MCF 10A (cell line): ENCODE results near the gene TUBA1C. TPM values are rescaled to one million over a fixed set of nuclear protein-coding genes. Genes with fewer than 3 reads are reported as not detected.
"Not testable (repeated sequence)": the region's sequence is repeated elsewhere in the genome, so short reads cannot be mapped to it uniquely, and the experiment has no call there.

ENCODE experiments used
- BruUV-seq: library from RNA; stranded (reverse); fragments of 400-500 nt; replicated peaks from 2 replicates; lab custom pipeline; 2021; lab: Mats Ljungman, UMichigan
- CTCF ChIA-PET: fragments of 300-600 bp; sonication (Branson Sonifier 250); formaldehyde crosslinking; extraction: SDS; loops from one replicate; lab custom pipeline; 2021; ENCODE audit warnings: antibody characterized with exemption, inconsistent platforms; lab: Yijun Ruan, JAX
- POLR2A ChIA-PET: fragments of 300-600, 350-650 bp; sonication (Branson Sonifier 250); formaldehyde crosslinking; extraction: SDS; loops from one replicate; lab custom pipeline; 2020; ENCODE audit warnings: antibody characterized with exemption, inconsistent platforms; lab: Yijun Ruan, JAX
- DNase-seq: peaks from one replicate; pipeline ENCODE4 v3.0.0-alpha.2; 2018; ENCODE audit not compliant: unreplicated experiment
- H3K27ac Mint-ChIP-seq: one replicate; pipeline ENCODE4 v1.8.0; 2022; ENCODE audit warnings: mild to moderate bottlenecking, low read depth, mixed read lengths; ENCODE audit not compliant: unreplicated experiment
- H3K27me3 Mint-ChIP-seq: one replicate; pipeline ENCODE4 v1.8.0; 2022; ENCODE audit warnings: mixed read lengths; ENCODE audit not compliant: insufficient read depth, unreplicated experiment
- H3K36me3 Mint-ChIP-seq: one replicate; pipeline ENCODE4 v1.8.0; 2022; ENCODE audit warnings: mild to moderate bottlenecking, moderate library complexity, mixed read lengths; ENCODE audit not compliant: insufficient read depth, unreplicated experiment
- H3K4me1 Mint-ChIP-seq: one replicate; pipeline ENCODE4 v1.8.0; 2022; ENCODE audit warnings: mixed read lengths; ENCODE audit not compliant: insufficient read depth, unreplicated experiment
- H3K4me3 Mint-ChIP-seq: one replicate; pipeline ENCODE4 v1.8.0; 2022; ENCODE audit warnings: mild to moderate bottlenecking, moderate library complexity, mixed read lengths; ENCODE audit not compliant: unreplicated experiment
- H3K9me3 Mint-ChIP-seq: one replicate; pipeline ENCODE4 v1.8.0; 2022; ENCODE audit warnings: mixed read lengths; ENCODE audit not compliant: unreplicated experiment
- intact Hi-C: fragments of 100-400 bp; cut with micrococcal nuclease; formaldehyde crosslinking; loops from 2 replicates; pipeline ENCODE4 v1.14.1; 2022
- total RNA-seq: library from RNA; stranded (reverse); gene quantifications from 2 replicates; pipeline ENCODE4 v1.2.3, GENCODE V29; 2022
- TF ChIP-seq, protein P1 (sequence below): fragments of 200-600 bp; IDR thresholded peaks from one replicate; pipeline ENCODE4 v1.8.0; 2022; ENCODE audit warnings: antibody characterized with exemption, mild to moderate bottlenecking; ENCODE audit not compliant: unreplicated experiment

TUBA1C gene
- total RNA-seq, 1 experiment from 2014 or later = 303 TPM

GRCh38 chr12:49253033-49253623 is 11.8 kb upstream of the TUBA1C start:
- Mint-ChIP-seq H3K36me3 (no peaks in the 10 kb centered on the region), H3K4me1 (peaks cover 6% of the 10 kb centered on the region), H3K9me3 (no peaks in the 10 kb centered on the region), H3K27me3 (no peaks in the 10 kb centered on the region), H3K27ac (no peak overlapping the region), H3K4me3 (no peak overlapping the region)
- intact Hi-C loops = no loop called here
- ChIA-PET CTCF (interaction anchor here (1.0 to 2.6 kb wide), 3 partner anchors 10 to 165 kb away, joined by 3 to 15 read pairs (median 3); partner anchors contain the start of gene TUBA1C), POLR2A (interaction anchor here (1.5 to 2.5 kb wide), 3 partner anchors 11 to 12 kb away, joined by 3 to 13 read pairs (median 7); no protein-coding TSS in a partner anchor)
- TF ChIP-seq, protein P1, sequence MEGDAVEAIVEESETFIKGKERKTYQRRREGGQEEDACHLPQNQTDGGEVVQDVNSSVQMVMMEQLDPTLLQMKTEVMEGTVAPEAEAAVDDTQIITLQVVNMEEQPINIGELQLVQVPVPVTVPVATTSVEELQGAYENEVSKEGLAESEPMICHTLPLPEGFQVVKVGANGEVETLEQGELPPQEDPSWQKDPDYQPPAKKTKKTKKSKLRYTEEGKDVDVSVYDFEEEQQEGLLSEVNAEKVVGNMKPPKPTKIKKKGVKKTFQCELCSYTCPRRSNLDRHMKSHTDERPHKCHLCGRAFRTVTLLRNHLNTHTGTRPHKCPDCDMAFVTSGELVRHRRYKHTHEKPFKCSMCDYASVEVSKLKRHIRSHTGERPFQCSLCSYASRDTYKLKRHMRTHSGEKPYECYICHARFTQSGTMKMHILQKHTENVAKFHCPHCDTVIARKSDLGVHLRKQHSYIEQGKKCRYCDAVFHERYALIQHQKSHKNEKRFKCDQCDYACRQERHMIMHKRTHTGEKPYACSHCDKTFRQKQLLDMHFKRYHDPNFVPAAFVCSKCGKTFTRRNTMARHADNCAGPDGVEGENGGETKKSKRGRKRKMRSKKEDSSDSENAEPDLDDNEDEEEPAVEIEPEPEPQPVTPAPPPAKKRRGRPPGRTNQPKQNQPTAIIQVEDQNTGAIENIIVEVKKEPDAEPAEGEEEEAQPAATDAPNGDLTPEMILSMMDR = no peak
- BruUV-seq = no TSS peak
- DNase-seq = no peak

DNA sequence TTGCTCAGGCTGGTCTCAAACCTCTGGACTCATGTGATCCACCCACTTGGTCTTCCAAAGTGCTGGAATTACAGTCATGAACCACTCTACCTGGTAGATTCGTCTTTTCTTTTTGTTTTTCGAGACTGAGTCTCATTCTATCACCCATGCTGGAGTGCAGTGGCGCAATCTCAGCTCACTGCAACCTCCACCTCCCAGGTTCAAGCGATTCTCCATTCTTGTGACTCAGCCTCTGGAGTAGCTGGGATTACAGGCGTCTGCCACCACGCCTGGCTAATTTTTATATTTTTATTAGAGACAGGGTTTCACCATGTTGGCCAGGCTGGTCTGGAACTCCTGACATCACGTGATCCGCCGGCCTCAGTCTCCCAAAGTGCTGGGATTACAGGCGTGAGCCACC is 9.4 kb upstream of the TUBA1C start:
- H3K36me3 Mint-ChIP-seq, H3K9me3 Mint-ChIP-seq, H3K4me3 Mint-ChIP-seq, intact Hi-C loops, H3K27me3 Mint-ChIP-seq, BruUV-seq: not testable (repeated sequence)
- ChIA-PET CTCF (interaction anchor here (0.5 to 2.3 kb wide), 4 partner anchors 8 to 191 kb away, joined by 3 to 9 read pairs (median 5); no protein-coding TSS in a partner anchor), POLR2A (interaction anchor here (2.1 kb wide), 1 partner anchor 9 kb away, joined by 15 read pairs; the partner anchor contains the start of gene TUBA1C)
- Mint-ChIP-seq H3K4me1 (peaks cover 17% of the 10 kb centered on the region), H3K27ac (peak overlapping the region; percentile 66)
- DNase-seq = peak; percentile 63

DNA sequence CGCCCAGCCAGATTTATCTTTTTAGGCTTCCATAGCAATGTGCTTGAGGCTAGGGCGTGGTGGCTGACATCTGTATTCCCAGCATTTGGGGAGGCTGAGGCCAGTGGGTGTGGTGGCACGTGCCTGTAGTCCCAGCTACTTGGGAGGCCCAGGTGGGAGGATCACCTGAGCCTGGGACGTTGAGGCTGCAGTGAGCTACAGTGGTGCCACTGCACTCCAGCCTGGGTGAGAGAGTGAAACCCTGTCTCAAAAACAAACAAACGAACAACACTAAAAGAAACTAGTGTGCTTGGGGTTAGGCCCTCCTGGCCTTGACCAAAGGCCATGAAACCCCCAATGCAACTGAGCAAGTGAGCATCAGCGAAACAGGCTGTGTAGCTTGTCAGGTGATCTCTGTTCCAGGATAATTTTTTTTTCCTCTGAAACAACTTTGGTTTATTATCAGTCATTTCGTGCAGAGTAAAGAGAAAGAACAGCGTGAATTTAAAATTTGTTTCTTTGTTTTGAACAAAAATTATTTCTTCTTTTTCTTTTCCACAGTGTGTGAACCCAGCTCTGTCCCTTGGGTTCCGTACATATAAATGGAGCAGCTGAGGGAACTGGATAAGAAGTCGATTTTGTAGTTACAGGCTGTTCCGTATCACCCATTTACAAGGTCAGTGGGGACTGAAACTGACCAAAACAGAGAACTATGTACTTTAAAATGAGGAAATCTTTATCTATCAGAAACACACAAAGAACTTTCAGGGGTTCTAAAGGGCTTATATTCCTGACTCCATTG is 8.8 kb upstream of the TUBA1C start:
- no peak for DNase-seq
- Mint-ChIP-seq H3K4me1 (peaks cover 17% of the 10 kb centered on the region), H3K4me3 (no peak overlapping the region), H3K27ac (peak overlapping the region; percentile 66), H3K9me3 (no peaks in the 10 kb centered on the region), H3K27me3 (no peaks in the 10 kb centered on the region), H3K36me3 (no peaks in the 10 kb centered on the region)
- POLR2A ChIA-PET = interaction anchor here (0.5 to 2.1 kb wide), 2 partner anchors 9 to 124 kb away, joined by 3 to 15 read pairs; partner anchors contain the start of gene TUBA1C
- TF ChIP-seq, protein P1 = no peak
- intact Hi-C loops = no loop called here
- CTCF ChIA-PET = interaction anchor here (0.5 to 2.3 kb wide), 5 partner anchors 8 to 191 kb away, joined by 3 to 9 read pairs (median 5); no protein-coding TSS in a partner anchor
- no TSS peak for BruUV-seq

- H3K9me3 Mint-ChIP-seq, H3K27me3 Mint-ChIP-seq, H3K36me3 Mint-ChIP-seq, H3K27ac Mint-ChIP-seq, BruUV-seq, H3K4me3 Mint-ChIP-seq, DNase-seq, intact Hi-C loops: not testable (repeated sequence)
- ChIA-PET CTCF (interaction anchor here (1.2 kb wide), 1 partner anchor 84 kb away, joined by 3 read pairs; no protein-coding TSS in a partner anchor), POLR2A (interaction anchor here (1.1 to 1.2 kb wide), 2 partner anchors 8 to 11 kb away, joined by 3 to 4 read pairs; no protein-coding TSS in a partner anchor)
- H3K4me1 Mint-ChIP-seq = peaks cover 17% of the 10 kb centered on the region
These were observed 7.2 kb upstream of the TUBA1C start for GRCh38 chr12:49257508-49258184.
